GM18873 (cell line): ENCODE results near the gene SPEM1.

Experiments used
- ATAC-seq: cut with Tn5 transposase; IDR thresholded peaks from one replicate; pipeline ENCODE4 v1.9.1; 2021; ENCODE audit warnings: mild to moderate bottlenecking, moderate library complexity, moderate number of reproducible peaks; ENCODE audit not compliant: unreplicated experiment, low FRiP score

Gene SPEM1, protein sequence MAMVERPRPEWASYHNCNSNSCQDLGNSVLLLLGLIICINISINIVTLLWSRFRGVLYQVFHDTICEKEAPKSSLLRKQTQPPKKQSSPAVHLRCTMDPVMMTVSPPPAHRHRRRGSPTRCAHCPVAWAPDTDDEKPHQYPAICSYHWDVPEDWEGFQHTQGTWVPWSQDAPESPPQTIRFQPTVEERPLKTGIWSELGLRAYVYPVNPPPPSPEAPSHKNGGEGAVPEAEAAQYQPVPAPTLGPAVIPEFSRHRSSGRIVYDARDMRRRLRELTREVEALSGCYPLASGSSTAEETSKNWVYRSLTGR

GRCh38 chr17:7419819-7420610 is at the start of gene SPEM1:
SPEM1 (plus strand) TSS chr17:7420324; CDS start chr17:7420385, 61 bp downstream.
- no peak for ATAC-seq

DNA sequence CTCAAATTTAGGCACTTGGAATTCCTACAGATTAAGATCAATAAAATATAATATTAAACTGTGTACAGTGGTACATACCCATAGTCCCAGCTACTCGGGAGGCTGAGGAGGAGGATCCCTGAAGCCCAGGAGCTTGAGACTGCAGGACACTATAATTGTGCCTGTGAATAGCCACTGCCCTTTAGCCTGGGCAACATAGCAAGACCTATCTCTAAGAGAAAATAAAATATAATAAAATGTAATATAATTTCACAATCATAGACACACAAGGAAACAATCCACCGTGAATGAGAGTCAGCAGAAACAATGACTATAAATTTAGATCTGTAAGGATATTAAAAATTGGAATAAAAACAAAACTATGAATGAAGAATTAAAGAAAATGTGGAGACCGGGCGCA is 49.3 kb upstream of the SPEM1 start:
- no peak for ATAC-seq

GRCh38 chr17:7374353-7374752 is 45.8 kb upstream of the SPEM1 start:
- ATAC-seq, result no peak

DNA sequence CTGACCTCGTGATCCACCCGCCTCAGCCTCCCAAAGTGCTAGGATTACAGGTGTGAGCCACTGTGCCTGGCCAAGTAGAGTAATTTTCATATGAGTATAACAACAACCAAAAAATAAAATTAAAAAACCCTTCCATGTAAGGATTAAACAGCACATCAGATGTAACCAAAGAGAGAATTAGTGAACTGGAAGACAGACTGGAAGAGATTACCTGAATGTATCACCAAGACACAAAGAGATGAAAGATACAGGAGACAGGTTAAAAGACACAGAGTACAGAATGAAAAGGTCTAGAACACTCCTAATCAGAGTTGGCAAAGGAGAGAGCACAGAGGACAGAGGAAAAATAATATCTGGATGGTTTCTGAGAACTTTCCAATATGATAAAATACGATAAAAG is 41.0 kb upstream of the SPEM1 start:
- ATAC-seq, result no peak

DNA sequence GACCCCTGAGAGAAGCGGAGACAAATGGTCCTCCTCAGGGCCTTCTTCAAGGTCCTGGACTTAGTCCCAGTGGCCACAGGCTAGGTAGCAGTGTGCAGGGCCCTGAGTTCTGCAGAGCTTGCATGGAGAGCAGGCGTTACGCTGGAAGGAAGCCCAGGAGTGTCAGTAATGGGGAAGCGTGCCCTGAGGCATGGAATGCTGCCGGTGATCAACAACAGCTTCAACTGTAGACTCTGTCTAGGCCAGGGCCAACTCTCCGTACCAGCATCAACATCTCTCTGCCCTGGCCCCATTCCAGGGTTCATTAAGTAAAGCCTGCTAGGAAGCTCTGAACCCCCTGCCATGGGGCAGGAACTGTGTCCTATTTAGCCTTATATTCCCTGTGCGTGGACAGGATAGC is 39.8 kb upstream of the SPEM1 start:
- no peak for ATAC-seq

GRCh38 chr17:7380855-7381683 is 39.1 kb upstream of the SPEM1 start, which contains the start of gene TNK1:
TNK1 (plus strand) TSS chr17:7381089; CDS start chr17:7382927, 1,838 bp downstream.
- ATAC-seq, result no peak

DNA sequence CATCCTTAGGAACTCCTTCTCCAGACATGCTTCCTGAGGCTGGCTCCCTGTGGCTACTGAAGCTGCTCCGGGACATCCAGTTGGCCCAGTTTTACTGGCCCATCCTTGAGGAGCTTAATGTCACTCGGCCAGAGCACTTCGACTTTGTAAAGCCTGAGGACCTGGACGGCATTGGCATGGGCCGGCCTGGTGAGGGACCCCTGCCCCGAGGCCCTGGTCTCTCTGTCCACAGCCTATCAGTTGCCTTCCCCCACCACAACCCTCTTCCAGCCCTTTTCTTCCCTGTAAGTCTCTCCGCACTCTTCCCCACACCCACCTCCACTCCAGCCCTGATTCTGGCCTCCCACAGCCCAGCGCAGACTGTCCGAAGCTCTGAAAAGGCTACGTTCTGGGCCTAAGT is 37.2 kb upstream of the SPEM1 start:
- ATAC-seq, result no peak

- no peak for ATAC-seq
These were observed 36.8 kb upstream of the SPEM1 start for GRCh38 chr17:7383371-7383741.

GRCh38 chr17:7383742-7384488 is 36.2 kb upstream of the SPEM1 start:
- no peak for ATAC-seq

- ATAC-seq, result no peak
These were observed 35.5 kb upstream of the SPEM1 start for GRCh38 chr17:7384489-7385081.

DNA sequence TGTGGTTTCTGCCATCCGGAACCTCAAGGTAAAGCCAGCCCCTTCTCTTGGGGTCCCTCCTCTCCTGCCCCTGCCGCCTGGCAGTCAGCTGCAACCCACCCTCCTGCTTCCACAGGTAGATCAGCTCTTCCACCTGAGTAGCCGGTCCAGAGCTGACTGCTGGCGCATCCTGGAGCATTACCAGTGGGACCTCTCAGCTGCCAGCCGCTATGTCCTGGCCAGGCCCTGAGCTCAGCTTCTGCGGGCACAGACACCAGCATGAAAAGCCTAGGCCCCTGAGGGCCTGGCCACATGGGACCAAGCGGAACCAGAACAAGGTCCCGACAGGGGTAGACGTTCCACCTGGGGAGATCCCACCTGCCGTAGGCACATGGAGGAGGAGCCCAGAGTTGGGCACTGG is 31.3 kb upstream of the SPEM1 start:
- ATAC-seq, result no peak

GRCh38 chr17:7389924-7390910 is 29.9 kb upstream of the SPEM1 start:
- no peak for ATAC-seq

- no peak for ATAC-seq
These were observed 28.8 kb upstream of the SPEM1 start for GRCh38 chr17:7391307-7391706.

DNA sequence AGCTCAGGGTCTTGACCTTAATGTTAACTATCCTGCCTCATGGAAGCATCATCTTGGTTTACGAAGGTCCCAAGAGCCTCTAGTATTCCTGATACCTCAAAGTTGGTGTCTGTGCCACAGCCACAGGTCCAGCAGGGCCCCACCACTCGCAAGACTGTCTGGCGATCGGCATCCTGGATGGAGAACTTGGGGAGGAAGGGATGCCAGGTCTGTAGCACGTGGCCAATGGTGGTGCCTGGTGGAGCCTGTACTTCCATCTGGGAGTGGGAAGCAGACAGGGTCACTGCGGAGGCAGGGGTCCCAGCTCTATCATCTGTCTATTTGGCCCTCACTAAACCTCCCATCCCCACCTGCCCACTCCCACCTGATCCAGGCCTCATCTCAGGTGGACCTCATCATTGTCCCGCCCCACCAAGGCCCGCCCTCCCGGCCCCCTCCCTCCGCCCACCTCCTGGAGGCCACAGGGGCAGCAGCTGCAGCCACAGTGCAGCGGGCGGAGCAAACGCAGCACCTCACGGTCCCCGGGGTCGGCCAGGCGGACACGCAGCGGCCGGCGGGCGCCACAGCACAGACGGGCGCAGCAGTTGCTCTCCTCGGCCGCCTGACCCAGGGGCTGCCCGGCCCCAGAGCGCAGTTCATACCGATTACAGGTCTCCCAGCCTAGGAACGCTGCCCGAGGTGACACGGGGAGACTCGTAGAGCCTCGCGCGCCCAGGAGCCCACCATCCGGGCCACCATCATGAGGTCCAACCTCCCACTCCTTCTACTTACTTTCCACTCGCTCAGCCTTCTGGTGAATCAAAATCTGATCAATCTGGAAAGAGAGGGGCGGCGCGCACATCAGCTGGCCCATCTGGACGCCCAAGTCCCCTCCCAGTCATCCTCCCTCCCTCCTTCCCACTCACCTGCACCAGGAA is 27.2 kb upstream of the SPEM1 start:
- ATAC-seq, result no peak

- peak; percentile 19 for ATAC-seq
These were observed 26.3 kb upstream of the SPEM1 start for GRCh38 chr17:7393613-7394451.

DNA sequence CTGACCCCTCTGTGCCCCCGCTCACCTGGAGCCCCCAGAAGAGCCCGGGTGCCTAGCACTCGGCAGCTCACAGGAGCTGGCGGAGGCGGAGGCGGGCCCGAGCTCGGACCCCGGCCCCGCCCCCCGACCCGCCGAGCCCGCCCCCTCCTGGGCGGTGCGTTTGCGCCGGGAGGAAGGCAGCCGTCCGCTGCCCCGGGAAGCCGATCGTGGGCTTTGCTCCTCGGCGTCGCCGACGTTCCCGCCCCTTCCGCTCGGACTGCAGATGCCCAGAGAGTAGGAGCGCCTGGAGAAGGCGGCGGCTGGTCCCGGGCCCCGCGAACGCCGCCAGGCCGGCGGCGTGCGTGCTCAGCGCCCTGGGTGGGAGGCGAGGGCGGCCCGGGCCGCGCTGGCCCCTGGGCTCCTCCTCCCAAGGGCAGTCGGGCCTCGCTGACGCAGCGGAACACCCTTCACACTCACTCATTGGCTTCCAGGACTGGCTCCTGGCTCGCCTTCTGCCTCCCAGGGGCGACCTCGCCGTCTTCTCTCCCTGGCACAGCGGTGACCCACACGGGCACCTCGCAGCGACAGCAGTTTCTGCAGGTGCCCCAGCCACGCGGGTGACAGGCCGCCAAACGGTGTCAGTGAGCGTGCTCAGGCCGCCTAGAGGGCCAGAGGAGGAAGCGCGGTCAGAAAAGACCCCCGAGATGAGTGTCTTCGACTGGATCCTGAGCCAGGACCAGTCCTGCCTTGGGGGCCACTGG is 25.5 kb upstream of the SPEM1 start, which contains the start of gene PLSCR3:
PLSCR3 (minus strand) TSS at position 74 of the 740 bp plus-strand sequence. CDS start 415 bp downstream, outside the sequence.
- peak; percentile 47 for ATAC-seq
